ENCODE measurements around the gene COG5.

Gene COG5

DNA sequence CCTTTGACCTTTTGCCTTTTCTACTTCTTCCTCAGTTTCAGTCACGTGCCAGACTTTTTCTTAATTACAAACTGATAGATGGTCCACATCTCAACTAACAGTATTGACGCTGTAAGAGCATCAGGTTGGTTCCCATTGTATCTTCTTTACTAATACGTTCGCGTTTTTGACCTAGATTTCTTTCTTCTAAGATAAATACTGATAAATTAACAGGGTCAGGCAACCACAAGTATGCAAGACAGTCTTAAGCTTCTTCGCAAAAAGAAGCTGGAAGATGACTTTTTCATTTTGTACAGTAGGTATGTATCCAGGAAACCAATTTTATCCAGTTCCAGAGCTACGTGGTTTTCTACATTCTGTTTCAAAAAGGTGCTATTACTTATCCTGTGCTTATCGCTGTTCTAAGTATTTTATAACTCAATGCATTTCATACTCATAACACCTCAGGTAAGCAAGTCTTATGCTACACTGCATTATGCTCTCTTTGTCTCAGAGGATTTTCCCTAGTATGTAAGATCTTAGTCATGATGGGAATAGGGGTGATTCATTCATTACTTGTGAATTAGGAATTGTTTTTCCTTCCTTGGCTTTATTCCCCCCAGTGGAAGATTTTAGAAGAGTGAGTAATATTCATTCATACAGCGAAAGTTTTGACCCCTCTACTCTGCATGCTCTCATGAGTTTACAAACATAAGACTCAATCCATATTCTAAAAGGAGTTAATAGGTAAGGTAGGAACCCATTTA, 1.0 kb upstream of the COG5 start:
- peak overlapping the region; percentile 69 for H3K4me3 ChIP-seq (ENCODE audit: low read depth, low read length)
- TF ChIP-seq, protein P1, sequence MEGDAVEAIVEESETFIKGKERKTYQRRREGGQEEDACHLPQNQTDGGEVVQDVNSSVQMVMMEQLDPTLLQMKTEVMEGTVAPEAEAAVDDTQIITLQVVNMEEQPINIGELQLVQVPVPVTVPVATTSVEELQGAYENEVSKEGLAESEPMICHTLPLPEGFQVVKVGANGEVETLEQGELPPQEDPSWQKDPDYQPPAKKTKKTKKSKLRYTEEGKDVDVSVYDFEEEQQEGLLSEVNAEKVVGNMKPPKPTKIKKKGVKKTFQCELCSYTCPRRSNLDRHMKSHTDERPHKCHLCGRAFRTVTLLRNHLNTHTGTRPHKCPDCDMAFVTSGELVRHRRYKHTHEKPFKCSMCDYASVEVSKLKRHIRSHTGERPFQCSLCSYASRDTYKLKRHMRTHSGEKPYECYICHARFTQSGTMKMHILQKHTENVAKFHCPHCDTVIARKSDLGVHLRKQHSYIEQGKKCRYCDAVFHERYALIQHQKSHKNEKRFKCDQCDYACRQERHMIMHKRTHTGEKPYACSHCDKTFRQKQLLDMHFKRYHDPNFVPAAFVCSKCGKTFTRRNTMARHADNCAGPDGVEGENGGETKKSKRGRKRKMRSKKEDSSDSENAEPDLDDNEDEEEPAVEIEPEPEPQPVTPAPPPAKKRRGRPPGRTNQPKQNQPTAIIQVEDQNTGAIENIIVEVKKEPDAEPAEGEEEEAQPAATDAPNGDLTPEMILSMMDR (IDR thresholded peaks at IDR 0.05; ENCODE audit: insufficient read depth, low read depth, low read length, missing control alignments): no peak
- no peak for DNase-seq (ENCODE audit: low read depth)

DNA sequence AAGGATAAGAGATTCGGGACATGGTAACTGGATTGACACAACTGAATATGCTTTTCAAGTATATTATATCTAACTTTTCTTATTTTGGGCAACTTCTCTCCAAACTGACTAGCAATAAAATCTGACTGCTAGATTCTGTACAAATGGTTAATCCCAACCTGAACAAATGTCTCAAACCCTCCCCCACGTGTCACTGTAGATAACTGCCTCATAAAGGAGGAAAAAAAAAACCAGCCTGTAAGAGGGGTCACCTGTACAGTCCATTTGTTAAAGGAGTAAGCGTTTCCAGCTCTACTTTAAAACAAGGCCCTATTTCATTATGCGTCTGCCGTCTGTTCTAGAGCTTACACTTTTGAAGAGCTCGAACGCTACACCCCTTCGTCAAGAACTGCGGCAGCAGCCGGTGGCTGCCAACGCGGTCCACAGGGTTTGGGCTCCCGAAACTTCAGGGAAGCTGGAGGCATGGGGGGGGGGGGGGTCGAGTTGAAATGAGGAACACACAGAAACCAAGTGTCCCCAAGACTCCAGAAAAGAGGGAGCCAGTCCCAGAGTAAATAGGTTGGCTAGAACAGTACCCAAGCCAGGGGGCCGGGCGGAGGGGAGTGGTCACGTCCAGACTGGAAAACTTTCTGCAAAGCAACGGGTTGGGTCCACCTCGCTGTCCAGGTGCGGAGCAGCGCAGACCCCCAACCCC, 492 bp downstream of the COG5 start:
- peak; percentile 12 for DNase-seq (ENCODE audit: low read depth)
- TF ChIP-seq, protein P1 (IDR thresholded peaks at IDR 0.05; ENCODE audit: insufficient read depth, low read depth, low read length, missing control alignments): no peak
- H3K4me3 ChIP-seq (ENCODE audit: low read depth, low read length): peak overlapping the region; percentile 69

DNA sequence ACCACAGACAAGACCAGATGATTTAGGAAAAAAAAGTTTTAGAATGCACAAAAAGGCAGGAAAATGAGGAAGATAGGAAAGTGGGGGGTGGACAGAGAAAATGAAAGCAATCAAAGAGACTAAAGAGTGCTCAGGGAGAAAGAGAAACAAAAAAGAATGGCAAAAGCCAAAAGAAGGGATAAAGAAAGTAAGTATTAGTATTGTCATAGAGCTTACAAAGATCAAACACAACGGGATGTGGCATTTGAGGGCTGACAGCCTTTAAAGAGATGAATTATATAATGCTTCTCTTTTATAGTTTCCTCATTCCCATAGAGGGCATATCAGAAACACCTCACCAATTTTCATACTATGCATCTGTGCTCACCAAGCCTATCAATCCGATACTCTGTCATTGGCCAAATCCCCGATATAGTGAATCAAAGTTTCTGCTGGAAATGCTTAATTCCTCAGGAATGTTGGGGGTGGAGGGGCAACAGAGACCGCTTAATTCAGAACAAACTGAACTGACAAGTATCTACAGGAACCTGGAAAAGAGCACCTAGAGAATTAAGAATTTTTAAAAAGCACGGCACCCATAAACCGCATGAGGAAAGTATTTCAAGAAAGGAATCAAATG, 2.7 kb downstream of the COG5 start:
- TF ChIP-seq, protein P1 (IDR thresholded peaks at IDR 0.05; ENCODE audit: insufficient read depth, low read depth, low read length, missing control alignments): no peak
- no peak overlapping the region for H3K4me3 ChIP-seq (ENCODE audit: low read depth, low read length)
- no peak for DNase-seq (ENCODE audit: low read depth)

DNA sequence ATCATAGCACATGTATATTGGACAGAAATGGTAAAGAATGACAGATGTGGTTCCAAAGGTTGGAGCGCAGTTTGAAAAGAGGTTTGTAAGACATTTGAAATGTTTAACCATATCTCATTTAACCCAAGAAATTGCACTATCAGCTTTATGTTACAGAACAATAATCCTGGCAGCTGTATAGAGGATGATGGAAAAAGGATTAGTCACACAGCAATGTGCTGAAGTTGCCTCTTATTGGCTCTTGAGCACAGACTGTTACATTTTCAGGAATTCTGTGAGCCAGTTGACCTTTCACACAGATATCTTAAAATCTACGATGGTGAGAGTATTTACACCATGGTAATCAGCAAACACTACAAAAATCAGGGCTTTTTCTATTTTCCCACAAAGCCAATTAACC, 3.9 kb downstream of the COG5 start:
- no peak overlapping the region for H3K4me3 ChIP-seq (ENCODE audit: low read depth, low read length)
- no peak for DNase-seq (ENCODE audit: low read depth)
- TF ChIP-seq, protein P1 (IDR thresholded peaks at IDR 0.05; ENCODE audit: insufficient read depth, low read depth, low read length, missing control alignments): no peak

DNA sequence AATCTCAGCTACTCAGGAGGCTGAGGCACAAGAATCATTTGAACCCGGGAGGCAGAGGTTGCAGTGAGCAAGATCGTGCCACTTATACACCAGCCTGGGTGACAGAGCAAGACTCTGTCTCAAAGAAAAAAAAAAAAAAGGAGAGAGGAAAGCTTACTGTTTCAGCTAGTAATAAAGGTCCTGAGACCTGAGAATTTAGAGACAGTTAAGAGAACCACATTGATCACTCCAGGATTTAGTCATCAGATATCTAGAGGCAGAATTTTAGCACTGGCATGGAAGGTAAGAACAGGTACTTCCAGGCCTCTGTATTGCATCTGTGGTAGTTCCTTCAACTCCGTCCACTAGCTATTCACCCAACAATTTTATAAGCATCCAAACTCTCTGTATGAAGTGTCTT, 7.8 kb downstream of the COG5 start:
- no peak overlapping the region for H3K4me3 ChIP-seq (ENCODE audit: low read depth, low read length)
- TF ChIP-seq, protein P1 (IDR thresholded peaks at IDR 0.05; ENCODE audit: insufficient read depth, low read depth, low read length, missing control alignments): no peak
- no peak for DNase-seq (ENCODE audit: low read depth)

DNA sequence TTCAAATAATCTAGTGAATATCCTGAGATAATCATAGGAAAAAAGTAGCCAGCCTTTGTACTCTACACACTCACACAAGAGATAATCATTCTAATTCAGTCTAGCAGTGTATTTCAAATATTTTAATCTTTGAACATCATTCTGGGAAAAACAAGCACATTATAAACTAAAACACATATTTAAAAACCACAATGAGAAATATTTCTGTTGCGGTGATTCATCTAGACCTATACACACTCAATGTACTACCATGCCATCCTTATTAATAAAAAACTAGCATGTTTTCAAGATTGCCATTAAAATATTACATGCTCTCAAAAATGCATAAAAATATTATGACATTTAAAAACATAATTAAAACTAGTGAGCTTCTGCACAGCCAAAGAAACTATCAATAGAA, 11.8 kb downstream of the COG5 start:
- no peak for DNase-seq (ENCODE audit: low read depth)
- no peak overlapping the region for H3K4me3 ChIP-seq (ENCODE audit: low read depth, low read length)
- TF ChIP-seq, protein P1 (IDR thresholded peaks at IDR 0.05; ENCODE audit: insufficient read depth, low read depth, low read length, missing control alignments): no peak

Measured in GM12865 (cell line).